Psoas muscle (tissue), 8 donors: ENCODE measurements around the gene TSNAXIP1. TPM values are rescaled to one million over a fixed set of nuclear protein-coding genes. Genes with fewer than 3 reads are reported as not detected.

ENCODE experiments used
- ATAC-seq, 4 donors: fragments of 200-7000 bp; cut with Tn5 transposase; one replicate each; pipeline ENCODE4 v1.9.1; 2020; ENCODE audit warnings: moderate library complexity in 3 of 4, mild to moderate bottlenecking in 2 of 4
- DNase-seq, 2 donors: peaks; one replicate each; pipeline ENCODE4 v3.0.0-alpha.2; 2020
- H3K27ac ChIP-seq: fragments of 200-600 bp; one replicate; pipeline ENCODE4 v1.8.0; 2022
- H3K27me3 ChIP-seq, 3 donors: fragments of 200-600 bp in 1 of 3; one replicate each; pipeline versions ENCODE4 v1.6.1 to v1.8.0; 2013 to 2022; ENCODE audit warnings: low read length in 2 of 3, mild to moderate bottlenecking in 2 of 3, moderate library complexity in 1 of 3; ENCODE audit not compliant: insufficient read depth in 3 of 3
- H3K36me3 ChIP-seq, 2 donors: fragments of 200-600 bp in 1 of 2; one replicate each; pipeline versions ENCODE4 v1.6.1 to v1.8.0; 2013 to 2022; ENCODE audit warnings: low read depth in 1 of 2, mild to moderate bottlenecking in 1 of 2, moderate library complexity in 1 of 2; ENCODE audit not compliant: insufficient read depth in 1 of 2
- H3K4me1 ChIP-seq: fragments of 200-600 bp; one replicate; pipeline ENCODE4 v1.8.0; 2022
- H3K4me3 ChIP-seq: fragments of 200-600 bp; one replicate; pipeline ENCODE4 v1.8.0; 2022; ENCODE audit warnings: mild to moderate bottlenecking
- H3K9me3 ChIP-seq: fragments of 200-600 bp; one replicate; pipeline ENCODE4 v1.8.0; 2022
- CTCF ChIP-seq: fragments of 200-600 bp; IDR thresholded peaks from one replicate; pipeline ENCODE4 v1.8.0; 2022; ENCODE audit warnings: antibody characterized with exemption
- WGBS, 3 donors: extraction: QIAGEN DNeasy Blood & Tissue Kit; methylation state at CpG; one replicate each; pipeline versions ENCODE4 v1.1.6 to v1.1.7; 2013; 5-methylcytosine and 5-hydroxymethylcytosine counted together
- intact Hi-C, 2 donors: fragments of 100-400 bp; cut with DNase I; formaldehyde crosslinking; loops; one replicate each; pipeline versions ENCODE4 v1.11.0 to v1.14.2; 2022
- polyA plus RNA-seq, 3 donors: library from polyadenylated mRNA; stranded (reverse); fragments of 200-250 nt; gene quantifications; one replicate each; pipeline ENCODE4 v1.2.3, GENCODE V29; 2013
- total RNA-seq, 4 donors: library from RNA; stranded (reverse); fragmentation: NEBNext Ultra II Directional in 2 of 4; extraction: Animal tissue kit (Norgen Biotek cat#: 25700) in 2 of 4; gene quantifications; one replicate each; pipeline versions ENCODE4 v1.2.1 to v1.2.4, GENCODE V29; 2021 to 2023
- donor health status: healthy with polysubstance abuse.
- donor health status: DM: no; HTN: no; CAD: no; lungs with moderate emphysema.
- donor health status: Bipolar disorder and iron deficiency.
- donor health status: healthy.
- donor health status: DM: yes; HTN: yes; CAD: no.
- donor health status: DM: no; HTN: no; CAD: no.
- donor health status: DM: no; HTN: no; CAD: no.
- donor health status: DM: yes; HTN: yes; CAD: no.

The TSNAXIP1 gene
- total and polyA plus RNA-seq, 7 donors = 0.27 to 1.4 (median 0.65) TPM

DNA sequence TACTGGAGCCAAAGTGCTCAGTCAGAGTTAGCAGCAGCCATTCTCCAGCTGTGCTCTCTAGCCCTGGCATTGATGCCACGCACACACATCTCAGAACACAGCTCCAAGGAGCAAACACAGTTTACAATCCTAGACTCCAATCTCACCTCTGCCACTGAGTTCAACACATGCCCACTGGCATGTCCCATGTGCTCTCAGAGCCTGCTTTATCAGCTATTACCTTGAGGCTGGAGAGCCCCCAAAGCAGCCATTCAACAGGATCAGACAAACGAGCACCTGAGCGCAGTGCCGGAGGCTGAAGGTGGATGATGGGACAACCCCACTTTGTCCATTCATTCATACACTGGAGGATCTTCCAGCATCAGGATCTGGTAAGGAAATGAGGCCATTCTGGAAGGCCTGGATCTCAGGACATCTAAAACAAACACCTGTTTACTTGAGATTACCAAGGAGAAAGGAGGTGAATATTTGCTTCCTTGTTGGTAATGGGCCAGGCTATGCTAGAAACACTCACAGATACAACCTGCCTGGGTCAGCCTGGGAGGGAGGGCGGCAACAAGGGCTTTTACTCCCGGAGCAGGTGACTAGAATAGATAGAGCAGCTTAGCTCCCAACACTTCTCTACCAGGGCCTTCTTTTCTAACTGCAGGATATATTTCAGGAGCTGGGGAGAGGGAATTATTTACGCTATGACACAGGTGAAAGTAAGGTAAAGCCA is 25.7 kb upstream of the TSNAXIP1 start:
- H3K4me1 ChIP-seq = peaks cover 24% of the 10 kb centered on the region
- no peaks in the 10 kb centered on the region for H3K36me3 ChIP-seq
- H3K27me3 ChIP-seq = no peaks in the 10 kb centered on the region
- no peak for TF ChIP-seq CTCF
- intact Hi-C loops = loop anchor here in 1 of 2 donors (5.0 kb wide), 1 partner anchor 34 kb away; no protein-coding TSS in a partner anchor
- H3K27ac ChIP-seq = peak overlapping the region; percentile 39
- ATAC-seq = peak in 2 of 4 donors; percentile 19 to 31
- H3K9me3 ChIP-seq = no peaks in the 10 kb centered on the region
- DNase-seq = no peak
- H3K4me3 ChIP-seq = no peak overlapping the region
- 90 to 95% (median 92%) methylated on average over 7 of the region's 7 CpGs for WGBS, 3 donors

- Histone ChIP-seq H3K4me1 (peaks cover 24% of the 10 kb centered on the region), H3K9me3 (no peaks in the 10 kb centered on the region), H3K4me3 (no peak overlapping the region), H3K36me3 (no peaks in the 10 kb centered on the region), H3K27ac (peak overlapping the region; percentile 39), H3K27me3 (no peaks in the 10 kb centered on the region)
- DNase-seq = no peak
- no peak for TF ChIP-seq CTCF
- peak in 1 of 4 donors; percentile 30 for ATAC-seq
- intact Hi-C loops = loop anchor here in 1 of 2 donors (5.0 kb wide), 1 partner anchor 34 kb away; no protein-coding TSS in a partner anchor
- 80 to 93% (median 80%) methylated on average over 5 of the region's 5 CpGs for WGBS, 3 donors
These were observed 25.1 kb upstream of the TSNAXIP1 start for GRCh38 chr16:67781565-67781921.

DNA sequence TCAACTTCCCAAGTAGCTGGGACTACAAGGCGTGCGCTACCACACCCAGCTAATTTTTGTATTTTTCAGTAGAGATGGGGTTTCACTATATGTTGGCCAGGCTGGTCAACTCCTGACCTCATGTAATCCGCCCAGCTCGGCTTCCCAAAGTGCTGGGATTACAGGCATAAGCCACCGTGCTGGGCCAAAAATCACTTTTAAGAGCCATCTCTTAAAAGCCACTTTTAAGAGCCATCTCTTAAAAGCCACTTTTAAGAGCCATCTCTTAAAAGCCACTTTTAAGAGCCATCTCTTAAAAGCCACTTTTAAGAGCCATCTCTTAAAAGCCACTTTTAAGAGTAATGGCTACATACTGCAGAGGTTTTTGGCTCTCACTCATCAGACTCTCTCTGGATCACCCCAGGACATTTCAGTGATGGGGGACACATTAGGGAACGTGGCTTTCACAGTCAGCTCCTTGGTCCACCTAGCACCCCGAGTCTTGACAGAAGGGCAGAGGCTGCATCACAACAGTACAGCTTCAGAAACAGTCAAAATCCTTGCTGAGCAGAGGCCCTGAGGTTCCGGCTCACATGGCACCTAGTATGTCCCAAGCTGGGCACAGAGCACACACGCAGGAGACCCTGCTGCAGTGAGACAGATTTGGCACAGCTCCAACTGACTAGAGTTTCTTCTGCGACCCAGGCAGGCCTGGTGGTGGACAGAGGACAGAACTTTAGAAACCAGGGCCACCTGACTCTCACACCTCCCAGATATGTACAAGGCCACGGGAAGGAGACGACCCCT is 23.9 kb upstream of the TSNAXIP1 start:
- ATAC-seq (peak in 2 of 4 donors; percentile 16 to 22), DNase-seq (no peak)
- Histone ChIP-seq H3K27ac (no peak overlapping the region), H3K36me3 (no peaks in the 10 kb centered on the region), H3K4me1 (peaks cover 24% of the 10 kb centered on the region), H3K27me3 (no peaks in the 10 kb centered on the region), H3K9me3 (no peaks in the 10 kb centered on the region), H3K4me3 (no peak overlapping the region)
- TF ChIP-seq CTCF = no peak
- intact Hi-C loops = loop anchor here in 1 of 2 donors (5.0 kb wide), 1 partner anchor 35 kb away; no protein-coding TSS in a partner anchor
- WGBS, 3 donors = 68 to 83% (median 70%) methylated on average over 12 of the region's 12 CpGs

- no peak for ATAC-seq
- TF ChIP-seq CTCF = no peak
- Histone ChIP-seq H3K27ac (no peak overlapping the region), H3K9me3 (no peaks in the 10 kb centered on the region), H3K27me3 (no peaks in the 10 kb centered on the region), H3K36me3 (no peaks in the 10 kb centered on the region), H3K4me1 (peaks cover 24% of the 10 kb centered on the region), H3K4me3 (no peak overlapping the region)
- no peak for DNase-seq
- intact Hi-C loops = loop anchor here in 1 of 2 donors (5.0 kb wide), 1 partner anchor 36 kb away; no protein-coding TSS in a partner anchor
These were observed 23.4 kb upstream of the TSNAXIP1 start for GRCh38 chr16:67783353-67783725.
